ENCODE results near the gene ASIC4. TPM values are rescaled to one million over a fixed set of nuclear protein-coding genes. Genes with fewer than 3 reads are reported as not detected.

Gene ASIC4
- total RNA-seq, 1 donor = not detected

DNA sequence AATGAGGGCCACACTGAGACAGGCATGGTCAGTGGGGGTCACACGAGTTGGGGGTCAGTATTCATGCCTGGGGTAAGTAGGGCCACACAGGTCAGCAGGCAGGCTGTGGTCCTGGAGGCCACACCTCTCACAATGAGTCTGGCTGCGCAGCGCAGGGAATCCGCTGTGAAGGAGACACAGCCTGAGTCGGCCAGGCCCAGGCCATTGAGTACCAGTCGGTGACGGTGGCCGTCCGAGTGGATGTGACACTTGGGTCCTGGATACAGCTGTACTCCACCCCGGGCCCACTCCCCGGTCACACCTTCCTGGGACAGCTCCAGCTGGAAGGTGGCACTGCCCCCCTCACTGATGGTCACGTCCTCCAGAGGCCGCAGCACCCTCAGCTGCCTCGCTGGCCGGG is 40.1 kb downstream of the ASIC4 start:
- H3K4me3 ChIP-seq (ENCODE audit: low read length) = no peak overlapping the region
- no peaks in the 10 kb centered on the region for H3K9me3 ChIP-seq (ENCODE audit: low read depth, low read length)
- peaks cover 12% of the 10 kb centered on the region for H3K4me1 ChIP-seq (ENCODE audit: insufficient read depth, low read length)
- H3K27me3 ChIP-seq (ENCODE audit: insufficient read depth, low read length) = peaks cover 29% of the 10 kb centered on the region

DNA sequence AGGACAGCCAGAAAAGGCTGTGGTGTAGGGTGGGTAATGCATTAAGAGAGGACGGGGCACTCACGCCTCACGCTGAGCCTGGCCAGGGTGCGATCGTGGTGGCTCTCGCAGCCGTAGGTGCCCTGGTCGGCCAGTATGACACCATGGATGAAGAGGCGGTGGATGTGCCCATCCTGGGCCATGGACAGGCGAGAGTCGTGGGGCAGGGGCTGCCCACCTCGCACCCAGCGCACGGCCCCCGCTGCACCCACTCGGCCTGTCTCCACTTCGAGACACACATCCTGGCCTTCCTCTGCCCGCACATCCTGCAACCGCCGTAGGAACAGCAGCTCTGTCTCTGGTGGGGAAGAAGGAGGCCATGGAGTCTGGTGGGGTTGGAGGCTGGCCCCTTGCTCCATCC is 41.7 kb downstream of the ASIC4 start:
- Histone ChIP-seq H3K4me1 (ENCODE audit: insufficient read depth, low read length) (peaks cover 12% of the 10 kb centered on the region), H3K27me3 (ENCODE audit: insufficient read depth, low read length) (peaks cover 26% of the 10 kb centered on the region), H3K9me3 (ENCODE audit: low read depth, low read length) (no peaks in the 10 kb centered on the region), H3K4me3 (ENCODE audit: low read length) (no peak overlapping the region)

DNA sequence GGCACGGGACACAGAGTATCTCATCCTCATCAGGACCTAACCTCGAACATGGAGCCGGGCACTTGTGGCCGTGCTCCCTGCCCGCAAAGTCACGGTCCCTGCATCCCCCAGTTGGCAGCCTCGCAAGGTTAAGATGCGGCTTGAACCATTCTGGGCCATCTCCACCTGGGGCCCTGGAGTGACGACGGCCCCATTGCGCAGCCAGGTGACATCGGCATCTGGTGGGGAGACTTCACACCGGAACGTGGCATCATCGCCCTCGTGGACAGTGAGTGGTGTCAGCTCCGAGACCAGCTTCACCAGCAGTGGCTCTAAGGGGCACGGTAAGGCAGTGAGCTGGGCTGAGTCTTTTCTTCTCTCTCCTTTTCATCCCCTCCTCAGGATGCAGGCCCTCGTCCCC is 42.1 kb downstream of the ASIC4 start:
- Histone ChIP-seq H3K9me3 (ENCODE audit: low read depth, low read length) (no peaks in the 10 kb centered on the region), H3K4me3 (ENCODE audit: low read length) (no peak overlapping the region), H3K4me1 (ENCODE audit: insufficient read depth, low read length) (peaks cover 12% of the 10 kb centered on the region), H3K27me3 (ENCODE audit: insufficient read depth, low read length) (peaks cover 26% of the 10 kb centered on the region)

DNA sequence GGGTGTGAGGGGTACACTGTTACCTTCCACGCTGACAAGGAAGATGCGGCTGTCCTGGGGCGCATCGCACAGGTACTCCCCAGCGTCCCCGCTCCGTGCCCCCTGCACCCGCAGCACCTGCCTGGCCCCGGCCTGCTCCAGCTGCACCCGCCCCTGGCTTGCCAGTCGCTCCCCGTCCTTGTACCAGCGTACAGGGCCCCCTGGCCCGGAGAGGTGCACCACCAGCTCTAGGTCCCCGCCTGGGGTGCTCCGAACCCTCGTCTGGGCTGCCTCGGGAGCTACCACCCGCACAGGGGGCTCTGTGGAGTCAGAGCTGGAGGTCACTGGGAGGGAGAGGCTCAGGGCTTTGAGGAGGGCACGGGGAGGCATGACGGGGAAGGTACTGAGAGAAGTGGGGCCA is 43.0 kb downstream of the ASIC4 start:
- Histone ChIP-seq H3K4me3 (ENCODE audit: low read length) (no peak overlapping the region), H3K4me1 (ENCODE audit: insufficient read depth, low read length) (peaks cover 7% of the 10 kb centered on the region), H3K9me3 (ENCODE audit: low read depth, low read length) (no peaks in the 10 kb centered on the region), H3K27me3 (ENCODE audit: insufficient read depth, low read length) (peaks cover 21% of the 10 kb centered on the region)

DNA sequence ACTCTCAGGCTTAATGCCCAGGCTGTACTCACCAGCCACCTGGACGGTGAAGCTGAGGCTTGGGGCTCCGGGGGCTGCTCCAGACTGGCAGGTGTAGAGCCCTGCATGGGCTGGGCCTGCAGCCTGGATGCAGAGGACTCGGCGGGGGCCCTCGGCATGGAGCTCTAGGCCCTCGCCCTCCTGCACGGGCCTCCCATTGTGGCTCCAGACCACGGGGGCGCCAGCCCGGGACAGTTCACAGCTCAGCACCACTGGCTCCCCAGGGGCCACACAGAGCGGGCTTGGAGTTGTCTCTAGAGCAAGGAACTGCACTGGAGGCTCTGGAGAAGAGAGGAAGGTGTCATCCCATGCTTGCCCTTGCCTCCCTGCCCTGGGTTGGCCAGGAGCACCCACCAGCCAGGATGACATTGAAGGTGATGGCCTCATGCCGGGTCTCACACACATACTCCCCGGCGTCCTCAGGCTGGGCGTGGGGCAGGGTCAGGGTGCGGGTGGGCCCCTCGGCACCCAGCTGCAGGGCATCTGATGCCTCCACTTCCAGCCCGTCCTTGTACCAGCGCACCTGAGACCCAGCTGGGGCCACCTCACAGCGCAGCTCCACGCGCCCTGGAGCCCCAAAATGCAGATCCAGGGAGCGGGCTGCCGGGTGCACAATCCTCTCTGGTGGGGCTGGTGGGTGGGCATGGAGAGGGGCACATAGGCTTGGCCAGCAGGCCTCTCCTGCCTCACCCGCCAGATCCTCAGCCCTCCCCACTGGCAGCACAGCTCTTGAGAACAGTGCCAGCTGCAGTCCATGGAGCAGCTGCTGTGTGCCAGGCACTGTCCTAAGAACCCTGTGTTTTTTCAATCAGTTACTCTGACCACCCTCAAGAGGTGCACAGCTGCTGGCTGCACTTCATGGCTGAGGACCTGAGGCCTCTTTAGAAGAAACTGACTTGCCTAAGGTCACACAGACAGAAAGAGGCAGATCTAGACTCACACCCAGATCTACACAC is 43.8 kb downstream of the ASIC4 start:
- H3K4me3 ChIP-seq (ENCODE audit: low read length) = no peak overlapping the region
- no peaks in the 10 kb centered on the region for H3K9me3 ChIP-seq (ENCODE audit: low read depth, low read length)
- peaks cover 1% of the 10 kb centered on the region for H3K4me1 ChIP-seq (ENCODE audit: insufficient read depth, low read length)
- H3K27me3 ChIP-seq (ENCODE audit: insufficient read depth, low read length) = peaks cover 15% of the 10 kb centered on the region

DNA sequence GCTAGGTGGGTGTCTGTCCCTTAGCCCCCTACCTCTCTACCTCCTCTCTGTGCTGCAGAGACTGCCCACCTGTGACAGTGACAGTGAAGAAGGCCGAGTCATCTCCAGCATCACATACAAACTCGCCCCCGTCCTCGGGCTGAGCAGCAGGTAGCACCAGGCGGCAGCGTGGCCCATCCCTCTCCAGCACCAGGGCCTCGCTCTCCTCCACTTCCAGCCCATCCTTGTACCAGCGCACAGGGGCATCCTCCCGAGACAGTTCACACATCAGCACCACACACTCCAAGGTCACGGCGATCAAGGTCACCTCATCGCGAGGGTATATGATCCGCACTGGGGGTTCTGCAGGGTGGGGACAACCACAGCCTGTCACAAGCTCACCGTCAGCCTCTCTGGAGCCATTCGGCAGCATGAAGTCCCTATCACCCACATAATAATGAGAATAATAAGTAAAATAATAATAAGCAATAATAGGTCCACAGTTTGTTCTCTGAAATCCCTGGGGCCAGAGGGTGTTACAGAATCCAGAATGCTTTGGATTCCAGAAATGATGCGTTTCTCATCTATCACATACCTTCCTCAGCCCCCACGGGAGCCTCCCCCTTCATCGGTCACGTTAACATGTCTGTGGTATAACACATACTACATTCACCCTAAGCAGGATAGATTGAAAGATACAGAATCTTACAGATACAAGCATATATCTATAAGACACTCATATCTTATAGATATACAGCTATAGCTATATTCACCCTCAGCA is 45.1 kb downstream of the ASIC4 start:
- Histone ChIP-seq H3K4me3 (ENCODE audit: low read length) (no peak overlapping the region), H3K27me3 (ENCODE audit: insufficient read depth, low read length) (peaks cover 3% of the 10 kb centered on the region)

DNA sequence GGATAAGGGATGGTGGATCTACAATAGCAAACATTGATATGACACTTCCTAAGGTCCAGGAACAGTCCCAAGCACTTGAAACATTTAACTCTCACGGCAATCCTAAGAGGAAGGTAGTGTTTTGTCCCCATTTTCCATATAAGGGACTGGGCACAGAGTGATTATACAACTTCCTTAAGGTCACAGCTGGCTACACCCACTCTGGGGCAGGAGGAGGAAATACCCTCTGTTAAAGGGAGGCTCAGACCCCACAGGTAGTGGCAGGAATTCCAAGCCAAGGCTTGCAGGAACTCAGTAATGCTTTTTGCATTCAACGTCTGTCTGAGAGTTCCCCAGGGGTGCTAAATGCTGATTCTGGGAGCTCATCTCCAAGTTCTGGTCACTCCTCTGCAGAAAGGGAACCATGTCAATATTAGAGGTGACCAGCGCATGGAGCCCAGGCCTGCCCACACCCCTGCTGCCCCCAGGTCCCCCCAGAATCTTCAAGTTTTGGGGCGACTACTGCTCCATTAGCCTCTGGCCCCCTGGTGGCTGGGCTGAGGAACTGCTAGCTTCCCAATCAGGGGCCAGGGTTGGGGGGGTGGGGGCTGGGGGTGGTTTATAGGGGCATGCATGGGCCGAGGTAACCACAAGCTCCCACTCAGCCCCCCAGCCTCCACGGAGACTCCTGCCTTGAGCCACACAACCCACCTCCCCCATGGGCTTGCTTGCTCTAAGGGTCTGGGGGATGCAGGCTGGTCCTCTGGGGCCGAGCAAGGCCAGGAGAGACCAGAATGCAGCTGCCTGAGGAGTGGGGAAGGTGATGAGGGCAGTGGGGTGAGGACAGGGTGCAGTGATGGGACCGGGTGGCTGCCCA is 46.0 kb downstream of the ASIC4 start:
- Histone ChIP-seq H3K27me3 (ENCODE audit: insufficient read depth, low read length) (no peaks in the 10 kb centered on the region), H3K9me3 (ENCODE audit: low read depth, low read length) (no peaks in the 10 kb centered on the region), H3K4me1 (ENCODE audit: insufficient read depth, low read length) (no peaks in the 10 kb centered on the region), H3K4me3 (ENCODE audit: low read length) (no peak overlapping the region)

More for the DNA sequence above, 45.1 kb downstream of the ASIC4 start:
- H3K4me1 ChIP-seq (ENCODE audit: insufficient read depth, low read length) = no peaks in the 10 kb centered on the region
- H3K9me3 ChIP-seq (ENCODE audit: low read depth, low read length) = no peaks in the 10 kb centered on the region

DNA sequence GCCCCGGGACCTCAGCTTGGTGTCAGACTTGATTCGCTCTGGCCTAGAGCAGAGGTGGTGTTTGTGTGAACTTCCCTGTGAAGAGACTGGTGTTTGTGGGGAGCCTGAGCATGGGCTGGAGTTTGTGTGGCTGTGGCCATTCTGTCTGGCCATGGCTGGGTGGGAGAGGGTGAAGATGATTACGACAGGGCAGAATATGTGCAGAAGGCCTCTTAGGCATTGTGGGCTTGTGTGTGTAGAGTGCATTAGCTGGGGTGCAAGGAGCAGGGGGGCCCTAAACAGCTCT is 46.6 kb downstream of the ASIC4 start:
- H3K27me3 ChIP-seq (ENCODE audit: insufficient read depth, low read length) = no peaks in the 10 kb centered on the region
- H3K9me3 ChIP-seq (ENCODE audit: low read depth, low read length) = no peaks in the 10 kb centered on the region
- H3K4me1 ChIP-seq (ENCODE audit: insufficient read depth, low read length) = no peaks in the 10 kb centered on the region
- H3K4me3 ChIP-seq (ENCODE audit: low read length) = no peak overlapping the region

DNA sequence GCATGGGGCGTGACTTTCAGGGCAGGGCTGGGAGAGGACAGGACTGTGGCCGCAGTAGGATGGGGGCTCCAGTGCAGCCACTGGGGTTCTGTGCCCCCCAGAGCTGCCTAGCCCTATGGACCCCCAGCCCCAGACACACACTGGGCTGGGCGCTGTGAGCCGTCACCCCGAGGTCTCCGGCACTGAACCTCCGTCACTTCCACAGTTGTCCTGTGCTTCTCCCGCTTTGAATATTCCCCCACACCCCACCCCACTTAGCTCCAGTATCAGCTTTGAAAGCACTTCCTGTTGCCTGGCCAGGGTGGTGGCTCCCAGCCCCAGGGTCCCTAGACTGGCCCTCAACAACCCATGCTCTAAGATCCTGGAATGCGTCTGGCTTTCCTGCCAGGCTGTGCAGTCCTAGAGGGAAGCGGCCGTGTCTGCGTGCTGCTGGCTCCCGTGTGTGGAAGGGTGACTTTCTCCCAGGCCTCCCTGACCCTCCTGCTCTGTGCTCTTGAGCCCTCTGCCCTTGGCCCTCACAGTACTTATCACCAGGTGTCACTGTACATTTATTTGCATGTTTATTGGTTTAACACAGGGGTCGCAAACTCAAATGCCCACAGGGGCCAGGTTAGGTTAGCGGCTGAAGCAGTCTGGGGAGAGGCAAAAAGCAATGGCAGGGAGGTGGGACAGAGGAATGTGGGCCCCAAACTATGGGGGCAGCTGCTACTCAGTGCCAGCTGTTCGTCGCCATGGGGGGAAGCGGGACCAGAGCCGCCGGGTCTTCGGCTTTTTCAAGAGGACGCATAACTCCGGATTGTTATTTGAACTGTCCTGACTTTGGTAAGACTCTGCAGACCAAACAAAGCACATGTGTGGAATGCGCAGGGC is 47.1 kb downstream of the ASIC4 start:
- H3K4me1 ChIP-seq (ENCODE audit: insufficient read depth, low read length) = no peaks in the 10 kb centered on the region
- no peaks in the 10 kb centered on the region for H3K9me3 ChIP-seq (ENCODE audit: low read depth, low read length)
- no peak overlapping the region for H3K4me3 ChIP-seq (ENCODE audit: low read length)
- no peaks in the 10 kb centered on the region for H3K27me3 ChIP-seq (ENCODE audit: insufficient read depth, low read length)

DNA sequence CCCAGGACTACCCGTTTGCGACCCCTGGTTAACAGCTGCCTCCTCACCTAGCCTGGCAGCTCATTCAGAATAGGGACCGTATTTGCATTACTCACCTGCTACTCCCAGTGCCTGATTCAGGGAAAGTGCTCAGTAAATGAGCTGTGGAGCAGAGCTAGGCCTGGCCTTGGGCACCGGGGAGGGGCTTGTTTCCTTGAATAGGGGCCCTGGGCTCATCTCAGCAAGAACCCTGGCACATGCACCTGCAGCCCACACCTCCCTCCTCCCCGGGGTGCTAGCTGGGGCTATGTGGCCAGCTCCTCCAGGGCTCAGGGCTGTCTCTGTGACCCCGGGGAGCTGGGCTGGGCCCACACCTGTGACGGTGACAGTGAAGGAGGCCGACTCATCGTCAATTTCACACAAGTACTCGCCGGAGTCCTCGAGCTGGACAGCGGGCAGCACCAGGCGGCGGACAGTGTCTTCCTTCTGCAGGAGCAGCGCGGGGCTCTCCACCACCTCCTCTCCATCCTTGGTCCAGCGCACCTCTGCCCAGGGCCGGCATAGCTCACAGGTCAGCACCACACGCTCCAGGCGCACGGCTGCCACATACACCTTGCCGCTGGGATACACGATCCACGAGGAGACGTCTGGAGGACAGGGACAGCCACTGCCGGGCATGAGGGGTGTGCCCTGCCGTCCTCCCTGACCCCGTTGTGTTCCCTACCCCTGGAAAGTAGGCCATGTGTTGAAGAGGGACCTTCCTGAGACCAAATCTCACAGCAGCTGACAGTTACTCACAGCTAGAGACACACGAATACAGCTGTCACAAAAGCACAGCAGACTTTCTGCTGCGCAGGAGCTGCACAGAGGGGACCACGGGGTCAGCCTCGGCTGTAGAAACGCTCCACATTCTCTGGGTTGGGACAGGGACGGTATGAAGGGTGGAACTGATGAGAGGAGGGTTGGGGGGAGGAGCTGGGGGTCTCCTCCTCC is 48.1 kb downstream of the ASIC4 start:
- Histone ChIP-seq H3K4me3 (ENCODE audit: low read length) (no peak overlapping the region), H3K9me3 (ENCODE audit: low read depth, low read length) (no peaks in the 10 kb centered on the region), H3K4me1 (ENCODE audit: insufficient read depth, low read length) (no peaks in the 10 kb centered on the region), H3K27me3 (ENCODE audit: insufficient read depth, low read length) (no peaks in the 10 kb centered on the region)

DNA sequence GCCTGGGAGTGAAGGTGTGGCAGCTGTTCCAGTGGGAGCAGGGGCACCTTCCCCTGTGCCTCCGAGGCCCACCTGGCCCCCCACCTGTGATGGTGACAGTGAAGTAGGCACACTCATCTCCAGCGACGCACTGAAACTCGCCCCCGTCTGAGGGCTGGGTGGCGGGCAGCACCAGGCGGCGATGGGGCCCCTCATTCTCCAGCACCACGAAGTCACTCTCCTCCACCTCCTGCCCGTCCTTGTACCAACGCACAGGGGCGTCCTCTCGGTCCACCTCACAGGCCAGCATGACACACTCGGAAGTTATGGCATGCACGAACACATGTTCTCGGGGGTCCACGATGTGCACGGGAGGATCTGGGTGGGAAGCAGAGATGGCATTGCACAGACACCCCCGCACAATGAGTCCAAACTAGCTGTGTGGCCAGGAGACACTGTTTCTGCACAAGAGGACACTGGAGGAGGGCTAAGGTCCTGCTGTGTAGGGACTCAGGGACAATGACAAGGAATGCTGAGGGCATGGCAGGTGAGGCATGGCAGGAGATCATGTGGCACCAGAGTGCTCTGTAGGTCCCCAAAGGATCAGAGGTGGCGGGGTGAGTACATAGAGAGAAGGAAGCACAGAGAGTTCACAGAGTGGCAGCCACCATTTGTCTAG is 49.1 kb downstream of the ASIC4 start:
- no peaks in the 10 kb centered on the region for H3K9me3 ChIP-seq (ENCODE audit: low read depth, low read length)
- H3K4me3 ChIP-seq (ENCODE audit: low read length) = no peak overlapping the region
- no peaks in the 10 kb centered on the region for H3K27me3 ChIP-seq (ENCODE audit: insufficient read depth, low read length)
- H3K4me1 ChIP-seq (ENCODE audit: insufficient read depth, low read length) = no peaks in the 10 kb centered on the region

DNA sequence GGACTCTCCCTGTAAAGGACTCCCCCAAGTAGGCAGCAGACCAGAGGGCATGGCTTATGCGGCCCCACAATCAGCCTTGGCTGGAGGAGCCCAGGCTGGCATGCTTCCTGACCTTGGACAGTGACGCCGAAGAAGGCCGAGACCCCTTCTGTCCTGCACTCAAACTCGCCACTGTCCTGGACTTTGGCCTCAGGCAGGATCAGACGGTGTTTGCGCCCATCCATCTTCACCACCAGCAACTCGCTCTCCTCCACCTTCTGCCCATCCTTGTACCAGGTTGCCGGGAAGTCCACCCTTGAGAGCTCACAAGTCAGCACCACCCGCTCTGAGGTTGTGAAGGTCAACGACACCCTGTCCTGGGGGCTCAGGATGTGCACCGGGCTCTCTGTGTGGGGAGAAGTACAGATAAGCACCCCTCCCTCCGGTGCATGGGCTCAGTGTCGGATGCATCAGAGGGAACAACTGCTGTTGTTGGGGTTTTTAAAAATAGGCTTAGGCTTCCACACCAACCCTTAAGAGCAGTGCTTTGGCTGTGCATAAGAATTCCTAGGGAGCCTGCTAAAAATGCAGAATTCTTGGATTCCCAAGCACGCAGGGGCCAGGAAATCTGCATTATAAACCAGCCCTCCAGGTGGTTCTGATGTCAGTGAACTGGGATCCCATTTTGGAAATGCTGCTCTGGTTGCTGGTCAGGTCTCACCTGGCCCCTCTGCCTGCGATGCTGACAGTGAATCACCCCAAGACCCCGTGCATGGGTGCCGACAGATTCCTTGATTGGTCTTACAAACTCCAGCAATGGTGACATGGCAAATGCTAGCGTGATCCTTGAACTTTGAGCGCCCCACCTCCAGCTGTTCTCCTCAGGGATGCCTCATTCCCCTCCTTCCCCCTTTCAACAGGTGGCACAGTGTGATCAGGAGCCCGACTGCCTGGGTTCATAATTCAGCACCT is 51.1 kb downstream of the ASIC4 start:
- Histone ChIP-seq H3K4me1 (ENCODE audit: insufficient read depth, low read length) (no peaks in the 10 kb centered on the region), H3K27me3 (ENCODE audit: insufficient read depth, low read length) (peaks cover 15% of the 10 kb centered on the region), H3K4me3 (ENCODE audit: low read length) (no peak overlapping the region), H3K9me3 (ENCODE audit: low read depth, low read length) (no peaks in the 10 kb centered on the region)

Data from mononuclear cell (primary cell).